Activated T-helper 1 cell treated with anti-CD3 and anti-CD28 coated beads, Interleukin-12 subunit alpha, Interleukin-12 subunit beta, Interleukin-2, Interleukin-4 antibody, amounts not matched to agents 30 ng/mL and 10 ng/mL and 1 ng/mL, durations not matched to agents 14 hours and 24 hours and 36 hours (primary cell): ENCODE results near the gene ITGA5. TPM values are rescaled to one million over a fixed set of nuclear protein-coding genes. Genes with fewer than 3 reads are reported as not detected.

ENCODE experiments used
- DNase-seq: peaks from one replicate; pipeline ENCODE4 v3.0.0; 2021; ENCODE audit warnings: low spot score
- H3K27ac Mint-ChIP-seq: one replicate; pipeline ENCODE4 v1.8.0; 2021; ENCODE audit warnings: mild to moderate bottlenecking, mixed read lengths
- H3K27me3 Mint-ChIP-seq: one replicate; pipeline ENCODE4 v1.8.0; 2022; ENCODE audit warnings: mild to moderate bottlenecking, moderate library complexity, mixed read lengths; ENCODE audit not compliant: insufficient read depth
- H3K36me3 Mint-ChIP-seq: one replicate; pipeline ENCODE4 v1.8.0; 2021; ENCODE audit warnings: low read depth, mixed read lengths
- H3K4me1 Mint-ChIP-seq: one replicate; pipeline ENCODE4 v1.8.0; 2021; ENCODE audit warnings: low read depth, mixed read lengths
- H3K4me3 Mint-ChIP-seq: one replicate; pipeline ENCODE4 v1.8.0; 2021; ENCODE audit warnings: mild to moderate bottlenecking, moderate library complexity, mixed read lengths
- H3K9me3 Mint-ChIP-seq: one replicate; pipeline ENCODE4 v1.8.0; 2021; ENCODE audit warnings: mixed read lengths
- intact Hi-C: fragments of 100-400 bp; cut with micrococcal nuclease; formaldehyde crosslinking; loops from one replicate; pipeline ENCODE4 v1.15.1; 2024
- total RNA-seq: library from RNA; stranded (reverse); gene quantifications from 2 replicates; pipeline ENCODE4 v1.2.3, GENCODE V29; 2022

The ITGA5 gene
- total RNA-seq, 1 donor from 2014 or later, result 31.2 TPM

GRCh38 chr12:54426690-54427089 lies 7.6 kb upstream of the ITGA5 start:
- Mint-ChIP-seq H3K4me3 (no peak overlapping the region), H3K4me1 (peaks cover 54% of the 10 kb centered on the region), H3K9me3 (no peaks in the 10 kb centered on the region), H3K36me3 (no peaks in the 10 kb centered on the region), H3K27ac (no peak overlapping the region), H3K27me3 (peaks cover 39% of the 10 kb centered on the region)
- no peak for DNase-seq
- intact Hi-C loops, result loop anchor here (1.0 kb wide), 1 partner anchor 13 kb away; no protein-coding TSS in a partner anchor

- Mint-ChIP-seq H3K27me3 (peaks cover 44% of the 10 kb centered on the region), H3K4me1 (peaks cover 51% of the 10 kb centered on the region), H3K9me3 (no peaks in the 10 kb centered on the region), H3K36me3 (no peaks in the 10 kb centered on the region), H3K4me3 (no peak overlapping the region), H3K27ac (no peak overlapping the region)
- intact Hi-C loops, result loop anchor here (1.0 kb wide), 1 partner anchor 14 kb away; no protein-coding TSS in a partner anchor
- DNase-seq, result no peak
Observed at GRCh38 chr12:54425702-54426101, 6.6 kb upstream of the ITGA5 start.

- intact Hi-C loops, result no loop called here
- no peak overlapping the region for H3K4me3 Mint-ChIP-seq
- peaks cover 44% of the 10 kb centered on the region for H3K27me3 Mint-ChIP-seq
Observed at GRCh38 chr12:54424224-54424623, 5.2 kb upstream of the ITGA5 start.

GRCh38 chr12:54423816-54424150 lies 4.7 kb upstream of the ITGA5 start:
- intact Hi-C loops, result no loop called here
- Mint-ChIP-seq H3K4me1 (peaks cover 43% of the 10 kb centered on the region), H3K27ac (no peak overlapping the region), H3K36me3 (no peaks in the 10 kb centered on the region), H3K9me3 (no peaks in the 10 kb centered on the region), H3K27me3 (peaks cover 44% of the 10 kb centered on the region), H3K4me3 (no peak overlapping the region)
- no peak for DNase-seq

More at GRCh38 chr12:54424224-54424623, 5.2 kb upstream of the ITGA5 start:
- no peak overlapping the region for H3K27ac Mint-ChIP-seq
- no peak for DNase-seq
- peaks cover 47% of the 10 kb centered on the region for H3K4me1 Mint-ChIP-seq
- no peaks in the 10 kb centered on the region for H3K9me3 Mint-ChIP-seq
- H3K36me3 Mint-ChIP-seq, result no peaks in the 10 kb centered on the region

- intact Hi-C loops, result loop anchor here (1.0 kb wide), 1 partner anchor 9 kb away; no protein-coding TSS in a partner anchor
- H3K27me3 Mint-ChIP-seq, result peaks cover 37% of the 10 kb centered on the region
- H3K4me1 Mint-ChIP-seq, result peaks cover 38% of the 10 kb centered on the region
Observed at GRCh38 chr12:54421879-54422250, 2.8 kb upstream of the ITGA5 start.

DNA sequence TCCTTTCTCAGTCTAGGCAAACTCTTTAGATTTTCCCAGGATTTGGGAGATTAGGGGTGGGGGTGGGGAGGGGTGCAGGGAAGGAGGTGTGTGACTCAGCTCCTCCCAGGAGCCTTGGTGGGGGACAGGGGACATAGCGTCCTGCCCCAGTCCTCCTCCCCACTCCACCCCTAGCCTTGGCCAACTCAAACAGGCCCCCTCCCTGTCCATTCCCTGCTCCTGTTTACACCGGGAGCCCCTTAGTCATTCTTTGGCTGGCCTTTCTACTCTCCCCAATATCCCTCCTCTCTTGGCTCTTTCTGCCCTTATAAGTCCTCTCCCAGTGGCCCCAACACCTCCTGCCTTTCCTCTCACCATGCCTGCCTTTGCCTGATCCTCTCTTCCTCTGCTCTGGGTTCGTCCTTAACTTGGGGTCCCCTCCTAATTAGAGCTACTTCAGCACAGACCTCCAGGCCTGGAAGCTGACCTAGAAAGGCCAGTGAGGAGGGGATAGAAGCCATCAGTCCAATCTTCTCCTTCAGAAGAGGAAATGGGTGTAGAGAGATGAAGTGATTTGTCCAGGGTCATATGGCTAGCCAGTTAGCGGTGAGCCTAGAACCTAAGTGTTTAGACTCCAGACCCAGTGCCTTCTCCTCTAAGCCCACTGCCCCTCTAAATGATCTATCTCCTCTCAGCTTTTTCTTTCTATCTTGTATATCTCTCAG lies 2.3 kb upstream of the ITGA5 start:
- DNase-seq, result no peak
- H3K9me3 Mint-ChIP-seq, result no peaks in the 10 kb centered on the region
- H3K4me1 Mint-ChIP-seq, result peaks cover 43% of the 10 kb centered on the region
- H3K36me3 Mint-ChIP-seq, result no peaks in the 10 kb centered on the region
- peak overlapping the region; percentile 17 for H3K4me3 Mint-ChIP-seq
- no peak overlapping the region for H3K27ac Mint-ChIP-seq
- H3K27me3 Mint-ChIP-seq, result peaks cover 34% of the 10 kb centered on the region
- intact Hi-C loops, result loop anchor here (1.0 kb wide), 1 partner anchor 8 kb away; no protein-coding TSS in a partner anchor

More at GRCh38 chr12:54421879-54422250, 2.8 kb upstream of the ITGA5 start:
- H3K36me3 Mint-ChIP-seq, result no peaks in the 10 kb centered on the region
- DNase-seq, result no peak
- H3K4me3 Mint-ChIP-seq, result peak overlapping the region; percentile 17
- no peak overlapping the region for H3K27ac Mint-ChIP-seq
- no peaks in the 10 kb centered on the region for H3K9me3 Mint-ChIP-seq

- H3K9me3 Mint-ChIP-seq, result no peaks in the 10 kb centered on the region
- no peak for DNase-seq
- peaks cover 29% of the 10 kb centered on the region for H3K27me3 Mint-ChIP-seq
- no peaks in the 10 kb centered on the region for H3K36me3 Mint-ChIP-seq
- intact Hi-C loops, result loop anchor here (1.0 kb wide), 1 partner anchor 7 kb away; no protein-coding TSS in a partner anchor
- peaks cover 48% of the 10 kb centered on the region for H3K4me1 Mint-ChIP-seq
- H3K4me3 Mint-ChIP-seq, result peak overlapping the region; percentile 73
- no peak overlapping the region for H3K27ac Mint-ChIP-seq
Observed at GRCh38 chr12:54420766-54421144, 1.7 kb upstream of the ITGA5 start.

GRCh38 chr12:54418441-54419087 lies 502 bp downstream of the ITGA5 start:
- H3K36me3 Mint-ChIP-seq, result no peaks in the 10 kb centered on the region
- H3K9me3 Mint-ChIP-seq, result no peaks in the 10 kb centered on the region
- peaks cover 55% of the 10 kb centered on the region for H3K4me1 Mint-ChIP-seq
- intact Hi-C loops, result loop anchor here (1.0 to 10.0 kb wide), 4 partner anchors 14 to 566 kb away; partner anchors contain the start of genes NCKAP1L and TESPA1
- no peak for DNase-seq
- peaks cover 16% of the 10 kb centered on the region for H3K27me3 Mint-ChIP-seq
- peak overlapping the region; percentile 80 for H3K4me3 Mint-ChIP-seq
- H3K27ac Mint-ChIP-seq, result peak overlapping the region; percentile 86

DNA sequence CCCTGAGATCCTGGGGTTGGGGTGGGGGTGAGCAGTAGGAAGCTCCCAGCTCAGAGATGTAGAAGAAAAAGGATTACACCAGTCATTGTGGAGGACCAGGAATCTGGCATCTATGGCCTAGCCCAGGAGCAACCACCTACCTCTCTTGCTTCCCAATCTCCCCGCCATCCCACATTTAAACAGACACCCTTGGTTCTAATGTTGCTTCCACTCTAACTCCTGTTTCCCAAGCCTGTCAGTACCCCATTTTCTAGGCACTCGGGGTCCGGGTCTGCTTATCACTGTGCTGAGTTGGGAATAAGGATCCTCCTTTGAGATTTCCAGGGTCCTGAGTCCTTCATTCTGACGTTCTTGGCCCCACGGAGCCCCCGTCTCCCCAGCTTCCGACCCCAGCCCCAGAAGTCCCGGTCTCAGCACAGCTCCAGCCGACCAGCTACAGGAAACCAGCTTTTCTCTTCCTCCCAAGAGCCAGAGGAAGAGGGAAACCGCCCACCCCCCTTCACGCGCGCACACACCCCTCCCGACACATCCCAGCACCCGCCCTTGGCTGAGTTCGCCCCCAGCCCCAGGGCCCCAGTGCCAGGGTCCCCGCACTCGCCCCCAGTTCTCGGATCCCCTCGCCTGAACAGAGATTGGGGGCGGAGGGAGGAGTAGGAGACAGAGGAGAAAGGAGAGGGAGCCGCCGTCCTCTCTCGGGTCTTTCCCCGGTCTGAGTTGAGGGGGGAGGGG lies 1.2 kb downstream of the ITGA5 start:
- intact Hi-C loops, result loop anchor here (1.0 to 10.0 kb wide), 3 partner anchors 19 to 567 kb away; partner anchors contain the start of genes NCKAP1L and TESPA1

GRCh38 chr12:54416687-54417603 lies 2.1 kb downstream of the ITGA5 start:
- H3K27ac Mint-ChIP-seq, result peak overlapping the region; percentile 93
- intact Hi-C loops, result loop anchor here (10.0 kb wide), 1 partner anchor 568 kb away; the partner anchor contains the start of gene TESPA1
- DNase-seq, result no peak
- H3K4me1 Mint-ChIP-seq, result peaks cover 60% of the 10 kb centered on the region
- H3K9me3 Mint-ChIP-seq, result no peaks in the 10 kb centered on the region
- peak overlapping the region; percentile 80 for H3K4me3 Mint-ChIP-seq
- H3K36me3 Mint-ChIP-seq, result no peaks in the 10 kb centered on the region
- peaks cover 8% of the 10 kb centered on the region for H3K27me3 Mint-ChIP-seq

More for the DNA sequence above, 1.2 kb downstream of the ITGA5 start:
- peaks cover 9% of the 10 kb centered on the region for H3K27me3 Mint-ChIP-seq
- peaks cover 55% of the 10 kb centered on the region for H3K4me1 Mint-ChIP-seq
- H3K27ac Mint-ChIP-seq, result peak overlapping the region; percentile 86
- H3K36me3 Mint-ChIP-seq, result no peaks in the 10 kb centered on the region
- DNase-seq, result no peak
- peak overlapping the region; percentile 80 for H3K4me3 Mint-ChIP-seq
- no peaks in the 10 kb centered on the region for H3K9me3 Mint-ChIP-seq

- intact Hi-C loops, result loop anchor here (10.0 kb wide), 1 partner anchor 569 kb away; the partner anchor contains the start of gene TESPA1
Observed at GRCh38 chr12:54415221-54415929, 3.7 kb downstream of the ITGA5 start.

More at GRCh38 chr12:54415221-54415929, 3.7 kb downstream of the ITGA5 start:
- DNase-seq, result no peak
- peaks cover 4% of the 10 kb centered on the region for H3K36me3 Mint-ChIP-seq
- H3K27me3 Mint-ChIP-seq, result no peaks in the 10 kb centered on the region
- H3K27ac Mint-ChIP-seq, result peak overlapping the region; percentile 61
- no peak overlapping the region for H3K4me3 Mint-ChIP-seq
- no peaks in the 10 kb centered on the region for H3K9me3 Mint-ChIP-seq
- peaks cover 65% of the 10 kb centered on the region for H3K4me1 Mint-ChIP-seq
